ENCODE data around the gene BRD4. TPM values are rescaled to one million over a fixed set of nuclear protein-coding genes. Genes with fewer than 3 reads are reported as not detected.

The BRD4 gene
- total and polyA plus RNA-seq, 2 of the 13 experiments (the other 11 are each of a cell fraction or from before 2014, with no cell fraction given): 10.5 to 11.4 TPM

- TF ChIP-seq USF2 (IDR thresholded peaks at IDR 0.05; ENCODE audit: low read depth, low read length) (no peak), USF2 (CRISPR knock-in tag; IDR thresholded peaks at IDR 0.05; ENCODE audit: borderline replicate concordance) (no peak), ZNF646 (CRISPR knock-in tag; IDR thresholded peaks at IDR 0.05) (0 out of 2 replicates have a peak, but pooled peaks have one; percentile 17), MEF2D (CRISPR knock-in tag; IDR thresholded peaks at IDR 0.05) (peak; percentile 76), HDAC2 (CRISPR knock-in tag; IDR thresholded peaks at IDR 0.05) (peak; percentile 59; the same call in 1 of the 2 replicates), HHEX (CRISPR knock-in tag; IDR thresholded peaks at IDR 0.05) (peak; percentile 59; the same call in 1 of the 2 replicates), ZNF652 (CRISPR knock-in tag; IDR thresholded peaks at IDR 0.05; ENCODE audit: borderline replicate concordance, low read depth) (peak; percentile 73), SRY (CRISPR knock-in tag; IDR thresholded peaks at IDR 0.05) (0 out of 2 replicates have a peak, but pooled peaks have one; percentile 28)
Observed at GRCh38 chr19:15296841-15297415, 35.4 kb downstream of the BRD4 start (continued).
